SIG-M5 treated with dmso at 0.1 percent for 504 hours (cell line): ENCODE results near the gene LTC4S.
"Not testable (repeated sequence)": the region's sequence is repeated elsewhere in the genome, so short reads cannot be mapped to it uniquely, and the experiment has no call there.

ENCODE experiments used
- DNase-seq: peaks from one replicate; lab custom pipeline; 2025; ENCODE audit not compliant: unreplicated experiment; lab: John Stamatoyannopoulos, UW

Gene LTC4S

GRCh38 chr5:179769271-179769670, 24.5 kb upstream of the LTC4S start:
- DNase-seq: peak; percentile 34

GRCh38 chr5:179769796-179770195, 24.0 kb upstream of the LTC4S start:
- DNase-seq: peak; percentile 83

- DNase-seq: no peak
These were observed 22.4 kb upstream of the LTC4S start for GRCh38 chr5:179771311-179771895.

- DNase-seq: peak; percentile 56
These were observed 21.4 kb upstream of the LTC4S start for GRCh38 chr5:179772351-179772750.

- DNase-seq: no peak
These were observed 20.1 kb upstream of the LTC4S start for GRCh38 chr5:179773686-179774040.

GRCh38 chr5:179774442-179774841, 19.3 kb upstream of the LTC4S start:
- DNase-seq: no peak

- DNase-seq: no peak
These were observed 17.3 kb upstream of the LTC4S start for GRCh38 chr5:179776411-179776938.

GRCh38 chr5:179777456-179777855, 16.3 kb upstream of the LTC4S start:
- DNase-seq: no peak

- DNase-seq: no peak
These were observed 15.9 kb upstream of the LTC4S start for GRCh38 chr5:179777909-179778308.

- DNase-seq: no peak
These were observed 15.2 kb upstream of the LTC4S start for GRCh38 chr5:179778591-179778990.

- no peak for DNase-seq
These were observed 14.0 kb upstream of the LTC4S start for GRCh38 chr5:179779826-179780225.

GRCh38 chr5:179780362-179780761, 13.4 kb upstream of the LTC4S start:
- DNase-seq: peak; percentile 61

- no peak for DNase-seq
These were observed 11.9 kb upstream of the LTC4S start for GRCh38 chr5:179781846-179782245.

GRCh38 chr5:179783128-179783527, 10.7 kb upstream of the LTC4S start:
- DNase-seq: no peak

- DNase-seq: no peak
These were observed 6.9 kb upstream of the LTC4S start for GRCh38 chr5:179786861-179787260.

GRCh38 chr5:179788193-179788854, 5.5 kb upstream of the LTC4S start:
- DNase-seq: no peak

- DNase-seq: not testable (repeated sequence)
These were observed 4.5 kb upstream of the LTC4S start for GRCh38 chr5:179789278-179789677.

GRCh38 chr5:179791881-179792611, 1.7 kb upstream of the LTC4S start:
- DNase-seq: no peak

GRCh38 chr5:179792612-179793467, 946 bp upstream of the LTC4S start:
- DNase-seq: no peak

GRCh38 chr5:179794171-179794570, 385 bp downstream of the LTC4S start:
- no peak for DNase-seq

- DNase-seq: no peak
These were observed 789 bp downstream of the LTC4S start for GRCh38 chr5:179794575-179794974.
